SK-N-MC (cell line): Measurements from ENCODE around the gene FBLIM1.

ENCODE experiments used
- EZH2 ChIP-seq: fragments of 200-600 bp; sonication (generic); IDR thresholded peaks from one replicate; pipeline ENCODE4 v1.6.1; 2017; ENCODE audit warnings: antibody characterized with exemption
- FOXP2 ChIP-seq: optimal IDR thresholded peaks from 2 replicates; pipeline ENCODE3; 2011; ENCODE audit warnings: mild to moderate bottlenecking, moderate library complexity; ENCODE audit not compliant: insufficient read depth; ENCODE audit errors: extremely low read length, control extremely low read depth
- POLR2AphosphoS5 ChIP-seq: IDR thresholded peaks from 2 replicates; pipeline ENCODE4 v1.6.1; 2012; ENCODE audit warnings: mild to moderate bottlenecking, low read depth, low read length, borderline replicate concordance

- TF ChIP-seq EZH2 (no peak), POLR2AphosphoS5 (no peak), FOXP2 (no peak)
Observed at GRCh38 chr1:15748690-15749398, 9.8 kb upstream of the FBLIM1 start.
